CD8-positive, alpha-beta memory T cell (primary cell): ENCODE measurements around the gene SIPA1L3. TPM values are rescaled to one million over a fixed set of nuclear protein-coding genes. Genes with fewer than 3 reads are reported as not detected.
A peak's percentile ranks its signal among the peaks of the same experiment; 100 is the strongest.

Experiments used
- CTCF ChIA-PET: fragments of 350-600 bp; sonication (Branson Sonifier 250); formaldehyde crosslinking; loops from one replicate; lab custom pipeline; 2021; ENCODE audit warnings: antibody characterized with exemption; lab: Charles Lee
- POLR2A ChIA-PET: fragments of 350-600 bp; sonication (Branson Sonifier 250); formaldehyde crosslinking; loops from one replicate; lab custom pipeline; 2021; ENCODE audit warnings: antibody characterized with exemption; lab: Charles Lee
- DNase-seq, 5 donors: peaks; one replicate each; pipeline versions ENCODE4 v3.0.0 to v3.0.0-alpha.2; 2020 to 2022; ENCODE audit warnings: mixed read lengths in 1 of 5
- H3K27ac ChIP-seq: one replicate; pipeline ENCODE4 v1.7.0; 2013; ENCODE audit warnings: low read depth, mild to moderate bottlenecking, low read length, moderate library complexity
- H3K27me3 ChIP-seq: 2 replicates; pipeline ENCODE4 v1.7.0; 2013; ENCODE audit warnings: low read length, mild to moderate bottlenecking; ENCODE audit not compliant: insufficient read depth, poor library complexity, severe bottlenecking
- H3K36me3 ChIP-seq: 2 replicates; pipeline ENCODE4 v1.7.0; 2013; ENCODE audit warnings: mild to moderate bottlenecking, low read length, moderate library complexity; ENCODE audit not compliant: insufficient read depth
- H3K4me1 ChIP-seq: 2 replicates; pipeline ENCODE4 v1.7.0; 2013; ENCODE audit warnings: mild to moderate bottlenecking, low read length, moderate library complexity; ENCODE audit not compliant: insufficient read depth
- H3K4me3 ChIP-seq: 2 replicates; pipeline ENCODE4 v1.7.0; 2013; ENCODE audit warnings: mild to moderate bottlenecking, low read length
- H3K9me3 ChIP-seq: 2 replicates; pipeline ENCODE4 v1.7.0; 2013; ENCODE audit warnings: mild to moderate bottlenecking, low read length
- H3K27ac Mint-ChIP-seq, 8 donors: one replicate each; pipeline ENCODE4 v1.8.0; 2020 to 2021; ENCODE audit warnings: mixed read lengths in 8 of 8, mild to moderate bottlenecking in 6 of 8, inconsistent platforms in 3 of 8, moderate library complexity in 3 of 8
- H3K27me3 Mint-ChIP-seq, 2 donors: one replicate each; pipeline ENCODE4 v1.8.0; 2020 to 2021; ENCODE audit warnings: mixed read lengths in 2 of 2, mild to moderate bottlenecking in 1 of 2, moderate library complexity in 1 of 2
- H3K36me3 Mint-ChIP-seq, 3 donors: one replicate each; pipeline ENCODE4 v1.8.0; 2020 to 2021; ENCODE audit warnings: mixed read lengths in 3 of 3, inconsistent platforms in 1 of 3, mild to moderate bottlenecking in 1 of 3
- H3K4me1 Mint-ChIP-seq, 3 donors: one replicate each; pipeline ENCODE4 v1.8.0; 2020 to 2021; ENCODE audit warnings: mixed read lengths in 3 of 3, inconsistent platforms in 1 of 3, mild to moderate bottlenecking in 1 of 3
- H3K4me3 Mint-ChIP-seq, 7 donors: one replicate each; pipeline ENCODE4 v1.8.0; 2020 to 2021; ENCODE audit warnings: mixed read lengths in 7 of 7, mild to moderate bottlenecking in 6 of 7, moderate library complexity in 4 of 7, inconsistent platforms in 2 of 7
- H3K9me3 Mint-ChIP-seq, 5 donors: one replicate each; pipeline ENCODE4 v1.8.0; 2020 to 2022; ENCODE audit warnings: mixed read lengths in 5 of 5, mild to moderate bottlenecking in 3 of 5, moderate library complexity in 2 of 5, inconsistent platforms in 1 of 5
- polyA plus RNA-seq: library from polyadenylated mRNA; unstranded; fragments of 300-500 nt; fragmentation: Illumina TruSeq; gene quantifications from one replicate; pipeline ENCODE4 v1.2.3, GENCODE V29; 2021
- total RNA-seq, 2 experiments: library from RNA; stranded (reverse); gene quantifications; one replicate each; pipeline ENCODE4 v1.2.3, GENCODE V29; 2021

SIPA1L3 gene
- total and polyA plus RNA-seq, 3 experiments from 2014 or later, result 5.4 to 14.8 (median 11.5) TPM

DNA sequence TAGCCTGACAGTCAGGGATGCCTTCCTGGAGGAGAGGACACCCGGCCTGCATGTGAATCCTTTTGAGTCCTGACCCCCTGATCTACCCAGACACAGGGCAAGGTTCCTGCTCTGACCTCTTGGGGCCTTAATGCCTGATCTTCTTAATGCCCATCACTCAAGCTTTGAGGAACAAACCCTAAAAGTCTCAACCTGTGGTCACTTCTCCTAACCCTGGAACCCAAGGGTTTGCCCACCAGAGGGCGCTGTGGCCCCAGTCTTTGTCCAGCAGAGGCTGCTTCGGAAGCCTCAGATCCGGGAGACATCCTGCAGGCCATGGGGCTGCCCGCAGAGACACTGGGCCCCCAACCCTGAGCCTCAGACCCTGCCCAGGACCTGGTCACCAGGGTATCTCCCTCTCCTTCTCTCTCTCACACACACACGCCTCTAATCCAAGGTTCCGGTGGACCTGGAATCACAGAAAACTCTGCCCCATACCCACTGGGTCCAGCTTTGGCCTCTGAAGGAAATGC, 326.8 kb downstream of the SIPA1L3 start:
- H3K27me3 Mint-ChIP-seq, result peaks cover 23 to 41% of the 10 kb centered on the region in 2 donors
- H3K9me3 ChIP-seq, result no peaks in the 10 kb centered on the region
- peaks cover 4% of the 10 kb centered on the region for H3K4me1 ChIP-seq
- H3K4me3 Mint-ChIP-seq, result no peak overlapping the region
- no peaks in the 10 kb centered on the region for H3K36me3 ChIP-seq
- H3K4me1 Mint-ChIP-seq, result peaks cover 3 to 8% (median 5%) of the 10 kb centered on the region in 3 donors
- POLR2A ChIA-PET, result no interaction called here
- no peak overlapping the region for H3K27ac ChIP-seq
- CTCF ChIA-PET, result interaction anchor here (0.6 to 2.2 kb wide), 5 partner anchors 10 to 332 kb away, joined by 3 to 8 read pairs (median 4); partner anchors contain the start of genes CATSPERG and PSMD8
- H3K9me3 Mint-ChIP-seq, result no peaks in the 10 kb centered on the region
- H3K36me3 Mint-ChIP-seq, result no peaks in the 10 kb centered on the region
- H3K27me3 ChIP-seq, result peaks cover 8% of the 10 kb centered on the region
- H3K4me3 ChIP-seq, result no peak overlapping the region
- H3K27ac Mint-ChIP-seq, result no peak overlapping the region
- DNase-seq, result peak; percentile 44 to 81 (median 64)

DNA sequence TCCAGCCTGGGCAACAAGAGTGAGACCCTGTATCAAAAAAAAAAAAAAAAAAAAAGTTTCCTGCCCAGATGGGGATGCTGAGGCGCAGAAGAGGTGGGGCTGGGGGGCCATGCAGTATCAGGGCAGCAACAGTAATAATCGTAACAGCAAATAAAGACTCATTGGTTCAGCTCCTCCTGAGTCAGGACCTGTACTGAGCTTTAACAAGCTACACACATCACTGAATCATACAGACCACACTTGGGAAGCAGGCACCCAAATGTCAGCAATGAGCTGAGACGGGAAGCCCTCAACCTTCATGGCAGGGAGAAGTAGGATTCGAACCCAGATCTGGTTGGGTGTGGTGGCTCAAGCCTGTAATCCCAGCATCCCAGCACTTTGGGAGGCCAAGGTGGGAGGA, 327.6 kb downstream of the SIPA1L3 start:
- Mint-ChIP-seq H3K27me3 (peaks cover 20 to 41% of the 10 kb centered on the region in 2 donors), H3K4me3 (no peak overlapping the region), H3K9me3 (no peaks in the 10 kb centered on the region), H3K4me1 (peaks cover 3 to 5% (median 3%) of the 10 kb centered on the region in 3 donors), H3K36me3 (no peaks in the 10 kb centered on the region), H3K27ac (no peak overlapping the region)
- H3K27me3 ChIP-seq, result peaks cover 5% of the 10 kb centered on the region
- no peaks in the 10 kb centered on the region for H3K4me1 ChIP-seq
- H3K36me3 ChIP-seq, result no peaks in the 10 kb centered on the region
- ChIA-PET POLR2A (no interaction called here), CTCF (interaction anchor here (0.6 to 2.2 kb wide), 8 partner anchors 8 to 140 kb away, joined by 3 to 8 read pairs (median 4); partner anchors contain the start of genes CATSPERG and PSMD8)
- H3K9me3 ChIP-seq, result no peaks in the 10 kb centered on the region
- H3K27ac ChIP-seq, result no peak overlapping the region
- no peak overlapping the region for H3K4me3 ChIP-seq
- DNase-seq, result no peak

DNA sequence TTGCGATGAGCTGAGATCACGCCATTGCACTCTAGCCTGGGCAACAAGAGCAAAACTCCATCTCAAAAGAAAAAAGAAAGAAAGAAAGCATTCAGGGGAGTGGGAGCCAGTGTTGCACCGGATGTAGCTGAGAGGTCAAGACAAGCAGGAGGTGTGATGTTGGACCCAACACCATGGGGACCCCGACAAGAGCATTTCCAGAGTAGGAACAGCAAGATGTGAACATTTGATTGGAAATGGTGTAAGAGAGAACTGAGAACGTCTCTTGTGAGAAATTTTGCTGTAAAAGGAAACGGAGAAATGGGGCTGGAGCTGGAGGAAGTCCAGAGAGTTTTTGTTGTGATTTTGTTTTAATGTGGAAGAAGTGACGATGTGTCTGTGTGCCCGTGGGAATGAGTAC, 332.8 kb downstream of the SIPA1L3 start:
- Mint-ChIP-seq H3K27me3 (peaks cover 8 to 24% of the 10 kb centered on the region in 2 donors), H3K9me3 (no peaks in the 10 kb centered on the region), H3K4me3 (no peak overlapping the region), H3K4me1 (peaks cover 2 to 5% (median 4%) of the 10 kb centered on the region in 3 donors), H3K27ac (no peak overlapping the region), H3K36me3 (no peaks in the 10 kb centered on the region)
- no peak overlapping the region for H3K27ac ChIP-seq
- H3K4me1 ChIP-seq, result no peaks in the 10 kb centered on the region
- POLR2A ChIA-PET, result no interaction called here
- CTCF ChIA-PET, result interaction anchor here (0.8 kb wide), 1 partner anchor 96 kb away, joined by 3 read pairs; the partner anchor contains the start of gene CATSPERG
- H3K36me3 ChIP-seq, result no peaks in the 10 kb centered on the region
- H3K27me3 ChIP-seq, result no peaks in the 10 kb centered on the region
- H3K4me3 ChIP-seq, result no peak overlapping the region
- no peaks in the 10 kb centered on the region for H3K9me3 ChIP-seq
- no peak for DNase-seq

DNA sequence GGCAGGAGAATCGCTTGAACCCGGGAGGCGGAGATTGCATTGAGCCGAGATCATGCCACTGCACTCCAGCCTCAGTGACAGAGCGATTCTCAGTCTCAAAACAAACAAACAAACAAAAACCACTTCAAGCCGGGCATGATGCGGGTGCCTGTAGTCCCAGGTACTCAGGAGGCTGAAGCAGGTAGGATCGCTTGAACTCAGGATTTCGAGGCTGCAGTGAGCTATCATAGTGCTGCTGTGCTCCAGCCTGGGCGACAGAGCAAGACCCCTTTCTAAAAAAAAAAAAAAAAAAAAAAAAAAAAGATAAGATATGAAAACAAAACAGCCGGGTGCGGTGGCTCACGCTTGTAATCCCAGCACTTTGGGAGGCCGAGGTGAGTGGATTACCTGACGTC, 336.3 kb downstream of the SIPA1L3 start:
- DNase-seq, result no peak
- H3K4me1 Mint-ChIP-seq, result peaks cover 2 to 5% (median 4%) of the 10 kb centered on the region in 3 donors
- H3K27ac Mint-ChIP-seq, result no peak overlapping the region
- no peaks in the 10 kb centered on the region for H3K9me3 ChIP-seq
- no peaks in the 10 kb centered on the region for H3K36me3 ChIP-seq
- H3K9me3 Mint-ChIP-seq, result no peaks in the 10 kb centered on the region
- no peaks in the 10 kb centered on the region for H3K4me1 ChIP-seq
- peak overlapping the region in 1 of 7 donors; percentile 73 for H3K4me3 Mint-ChIP-seq
- no peak overlapping the region for H3K27ac ChIP-seq
- H3K36me3 Mint-ChIP-seq, result no peaks in the 10 kb centered on the region
- ChIA-PET POLR2A (interaction anchor here (0.6 kb wide), 2 partner anchors 131 to 142 kb away, joined by 3 to 6 read pairs; partner anchors contain the start of gene PSMD8), CTCF (interaction anchor here (0.7 to 2.5 kb wide), 15 partner anchors 8 to 341 kb away, joined by 3 to 43 read pairs (median 4); partner anchors contain the start of genes CATSPERG, FAM98C, GGN and PSMD8)
- H3K27me3 ChIP-seq, result no peaks in the 10 kb centered on the region
- peaks cover 3 to 15% of the 10 kb centered on the region in 2 donors for H3K27me3 Mint-ChIP-seq
- H3K4me3 ChIP-seq, result no peak overlapping the region

DNA sequence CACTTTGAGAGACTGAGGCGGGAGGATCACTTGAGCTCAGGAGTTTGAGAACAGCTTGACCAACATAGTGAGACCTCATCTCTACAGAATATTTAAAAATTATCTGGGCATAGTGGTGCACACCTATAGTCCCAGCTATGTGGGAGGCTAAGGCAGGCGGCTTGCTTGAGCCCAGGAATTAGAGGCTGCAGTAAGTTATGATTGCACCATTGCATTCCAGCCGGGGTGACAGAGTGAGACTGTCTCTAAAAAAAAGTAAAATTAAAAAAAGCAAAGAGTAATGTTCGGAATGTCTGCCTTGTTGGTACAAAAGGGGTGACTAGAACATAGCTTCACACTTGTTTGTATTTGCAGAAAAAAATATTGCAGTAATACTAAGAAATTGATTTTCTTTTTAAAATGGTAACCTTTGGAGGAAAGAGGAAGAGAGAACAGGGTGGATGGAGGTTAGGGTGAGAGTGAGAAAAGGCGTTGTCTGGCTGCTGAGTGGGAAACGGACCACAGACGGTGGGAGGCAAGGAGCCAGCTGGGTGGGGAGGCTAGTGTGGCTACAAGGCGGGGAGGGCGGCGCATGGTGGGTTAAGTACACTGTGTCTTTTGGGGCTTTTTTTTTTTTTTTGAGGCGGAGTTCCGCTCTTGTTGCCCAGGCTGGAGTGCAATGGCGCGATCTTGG, 339.0 kb downstream of the SIPA1L3 start:
- Histone ChIP-seq H3K36me3 (no peaks in the 10 kb centered on the region), H3K9me3 (no peaks in the 10 kb centered on the region), H3K27me3 (no peaks in the 10 kb centered on the region), H3K4me1 (no peaks in the 10 kb centered on the region), H3K4me3 (no peak overlapping the region), H3K27ac (no peak overlapping the region)
- no peaks in the 10 kb centered on the region for H3K36me3 Mint-ChIP-seq
- POLR2A ChIA-PET, result no interaction called here
- peaks cover 2 to 5% (median 4%) of the 10 kb centered on the region in 3 donors for H3K4me1 Mint-ChIP-seq
- no peak for DNase-seq
- no peaks in the 10 kb centered on the region for H3K9me3 Mint-ChIP-seq
- CTCF ChIA-PET, result interaction anchor here (0.9 to 2.0 kb wide), 4 partner anchors 11 to 343 kb away, joined by 3 to 5 read pairs (median 4); partner anchors contain the start of genes CATSPERG and PSMD8
- H3K4me3 Mint-ChIP-seq, result no peak overlapping the region
- H3K27me3 Mint-ChIP-seq, result peaks cover 3 to 10% of the 10 kb centered on the region in 2 donors
- H3K27ac Mint-ChIP-seq, result no peak overlapping the region

DNA sequence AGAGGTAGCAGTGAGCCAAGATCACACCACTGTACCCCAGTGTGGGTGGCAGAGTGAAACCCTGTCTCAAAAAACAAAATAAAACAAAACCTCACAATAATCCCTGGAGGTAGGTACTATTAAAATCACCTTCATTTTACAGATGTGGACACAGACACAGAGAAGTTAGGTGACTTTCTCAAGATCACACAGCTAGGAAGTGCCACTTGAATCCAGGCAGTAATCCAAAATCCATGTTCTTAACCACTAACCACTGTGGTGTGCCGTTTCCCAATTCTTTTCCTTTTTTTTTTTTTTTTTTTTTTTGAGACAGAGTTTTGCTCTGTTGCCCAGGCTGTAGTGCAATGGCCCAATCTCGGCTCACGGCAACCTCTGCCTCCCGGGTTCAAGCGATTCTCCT, 340.1 kb downstream of the SIPA1L3 start:
- ChIA-PET CTCF (interaction anchor here (0.7 to 0.9 kb wide), 2 partner anchors 48 to 127 kb away, joined by 3 to 4 read pairs; partner anchors contain the start of gene PSMD8), POLR2A (no interaction called here)
- H3K9me3 Mint-ChIP-seq, result no peaks in the 10 kb centered on the region
- H3K27me3 Mint-ChIP-seq, result peaks cover 4 to 13% of the 10 kb centered on the region in 2 donors
- Histone ChIP-seq H3K4me3 (no peak overlapping the region), H3K27me3 (no peaks in the 10 kb centered on the region), H3K9me3 (no peaks in the 10 kb centered on the region), H3K4me1 (no peaks in the 10 kb centered on the region), H3K36me3 (no peaks in the 10 kb centered on the region), H3K27ac (no peak overlapping the region)
- H3K4me3 Mint-ChIP-seq, result no peak overlapping the region
- no peak overlapping the region for H3K27ac Mint-ChIP-seq
- no peaks in the 10 kb centered on the region for H3K36me3 Mint-ChIP-seq
- peaks cover 2 to 5% (median 4%) of the 10 kb centered on the region in 3 donors for H3K4me1 Mint-ChIP-seq
- DNase-seq, result no peak

DNA sequence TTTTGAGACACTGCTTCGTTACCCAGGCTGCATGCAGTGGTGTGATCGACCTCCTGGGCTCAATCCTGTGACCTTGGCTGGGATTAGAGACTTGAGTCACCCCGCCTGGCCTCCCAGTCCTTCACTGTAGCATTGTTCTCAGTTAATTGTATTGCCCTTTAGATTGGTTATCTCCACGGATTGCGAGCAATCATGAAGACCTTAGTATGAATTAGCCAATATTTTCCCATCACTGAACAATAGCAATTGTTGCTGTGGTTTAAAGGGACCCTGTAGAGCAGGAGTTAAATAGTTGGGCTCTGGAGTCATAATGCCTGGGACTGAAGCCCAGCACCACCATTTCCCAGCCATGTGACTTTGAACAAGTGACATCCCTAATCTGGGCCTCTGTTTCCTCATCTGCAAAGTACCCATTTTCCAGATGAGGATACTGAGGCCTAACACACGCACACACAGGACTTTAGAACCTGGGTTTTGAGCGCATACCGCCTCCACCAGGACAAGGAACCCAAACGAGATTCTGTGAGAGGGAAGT, 340.8 kb downstream of the SIPA1L3 start:
- H3K36me3 ChIP-seq, result no peaks in the 10 kb centered on the region
- no peak overlapping the region for H3K27ac Mint-ChIP-seq
- no peak overlapping the region for H3K27ac ChIP-seq
- POLR2A ChIA-PET, result no interaction called here
- H3K9me3 ChIP-seq, result no peaks in the 10 kb centered on the region
- H3K4me3 Mint-ChIP-seq, result no peak overlapping the region
- peaks cover 2 to 5% (median 4%) of the 10 kb centered on the region in 3 donors for H3K4me1 Mint-ChIP-seq
- no peaks in the 10 kb centered on the region for H3K36me3 Mint-ChIP-seq
- no peak overlapping the region for H3K4me3 ChIP-seq
- no peaks in the 10 kb centered on the region for H3K4me1 ChIP-seq
- H3K9me3 Mint-ChIP-seq, result no peaks in the 10 kb centered on the region
- no peak for DNase-seq
- no peaks in the 10 kb centered on the region for H3K27me3 ChIP-seq
- CTCF ChIA-PET, result no interaction called here
- H3K27me3 Mint-ChIP-seq, result peaks cover 6 to 19% of the 10 kb centered on the region in 2 donors

DNA sequence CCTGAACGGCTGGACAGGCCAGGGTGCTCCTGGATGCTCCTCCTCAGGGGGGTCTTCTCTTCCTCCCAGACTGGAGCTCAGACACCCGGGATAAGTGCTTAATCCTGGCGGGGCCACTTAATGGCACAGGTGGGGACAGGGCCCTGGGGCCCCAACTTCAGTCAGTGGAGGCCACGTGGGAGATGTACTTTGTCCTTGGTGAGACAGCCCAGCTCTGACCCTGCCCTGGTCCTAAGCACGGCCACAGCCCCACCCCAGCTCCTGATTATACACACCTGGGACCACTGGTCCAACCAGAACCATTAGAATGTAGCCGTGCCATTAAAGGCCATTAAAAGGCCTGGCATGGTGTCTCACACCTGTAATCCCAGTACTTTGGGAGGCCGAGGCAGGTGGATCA, 341.4 kb downstream of the SIPA1L3 start:
- Mint-ChIP-seq H3K4me3 (no peak overlapping the region), H3K36me3 (no peaks in the 10 kb centered on the region), H3K27me3 (peaks cover 6 to 19% of the 10 kb centered on the region in 2 donors), H3K9me3 (no peaks in the 10 kb centered on the region), H3K4me1 (peaks cover 2 to 5% (median 4%) of the 10 kb centered on the region in 3 donors), H3K27ac (no peak overlapping the region)
- Histone ChIP-seq H3K27me3 (no peaks in the 10 kb centered on the region), H3K4me1 (no peaks in the 10 kb centered on the region), H3K9me3 (no peaks in the 10 kb centered on the region), H3K27ac (no peak overlapping the region), H3K4me3 (no peak overlapping the region), H3K36me3 (no peaks in the 10 kb centered on the region)
- POLR2A ChIA-PET, result no interaction called here
- CTCF ChIA-PET, result no interaction called here
- DNase-seq, result no peak
